Bronchial epithelial cell (primary cell): ENCODE results near the gene MFNG. TPM values are rescaled to one million over a fixed set of nuclear protein-coding genes. Genes with fewer than 3 reads are reported as not detected.

ENCODE experiments used
- DNase-seq: peaks from one replicate; pipeline ENCODE4 v3.0.0-alpha.2; 2010; ENCODE audit warnings: low read depth
- FAIRE-seq: peaks from 2 replicates; lab custom pipeline; 2011; peaks lifted over from hg19 to GRCh38; lab: Jason Lieb, UNC
- H3K27me3 ChIP-seq: 2 replicates; pipeline ENCODE4 v1.5.1; 2011; ENCODE audit warnings: low read length; ENCODE audit not compliant: control insufficient read depth, insufficient read depth
- H3K36me3 ChIP-seq: 2 replicates; pipeline ENCODE4 v1.5.1; 2011; ENCODE audit warnings: low read length; ENCODE audit not compliant: control insufficient read depth, insufficient read depth
- H3K4me3 ChIP-seq: 2 replicates; pipeline ENCODE4 v1.5.1; 2011; ENCODE audit warnings: mild to moderate bottlenecking, low read depth, low read length, control low read depth
- total RNA-seq: library from RNA; depleted of rRNA; stranded (reverse); fragments of >200 nt; gene quantifications from 2 replicates; pipeline ENCODE4 v1.2.1, GENCODE V29; 2014
- TF ChIP-seq, protein P1 (sequence below): IDR thresholded peaks from 2 replicates; pipeline ENCODE4 v1.5.1; 2011; ENCODE audit warnings: mild to moderate bottlenecking, moderate library complexity, low read length, control low read depth, inconsistent platforms; ENCODE audit not compliant: insufficient read depth, severe bottlenecking

Gene MFNG
- total RNA-seq, 1 donor from 2014 or later = 0.26 TPM

DNA sequence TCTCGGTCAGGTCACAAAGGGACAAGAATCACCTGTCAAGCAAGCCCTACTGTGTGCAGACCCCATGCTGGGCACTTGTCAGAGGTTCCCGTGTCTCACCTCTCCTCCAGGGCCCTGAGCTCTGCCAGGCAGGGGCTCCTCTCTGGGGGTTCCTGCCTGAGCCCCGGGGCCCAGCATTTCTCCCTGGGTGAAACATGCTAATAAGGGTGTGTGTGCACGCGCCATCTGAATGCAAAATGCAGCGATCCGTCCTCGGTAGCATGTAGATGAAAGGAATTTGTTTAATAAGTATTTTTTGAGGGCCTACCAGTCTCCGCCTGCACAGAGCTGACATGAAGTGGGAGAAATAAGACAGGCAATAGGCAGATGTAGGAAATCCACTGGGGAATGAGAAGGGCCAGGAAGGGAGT lies 64.7 kb downstream of the MFNG start:
- DNase-seq = no peak
- Histone ChIP-seq H3K4me3 (no peak overlapping the region), H3K36me3 (no peaks in the 10 kb centered on the region), H3K27me3 (no peaks in the 10 kb centered on the region)
- no peak for FAIRE-seq
- TF ChIP-seq, protein P1, sequence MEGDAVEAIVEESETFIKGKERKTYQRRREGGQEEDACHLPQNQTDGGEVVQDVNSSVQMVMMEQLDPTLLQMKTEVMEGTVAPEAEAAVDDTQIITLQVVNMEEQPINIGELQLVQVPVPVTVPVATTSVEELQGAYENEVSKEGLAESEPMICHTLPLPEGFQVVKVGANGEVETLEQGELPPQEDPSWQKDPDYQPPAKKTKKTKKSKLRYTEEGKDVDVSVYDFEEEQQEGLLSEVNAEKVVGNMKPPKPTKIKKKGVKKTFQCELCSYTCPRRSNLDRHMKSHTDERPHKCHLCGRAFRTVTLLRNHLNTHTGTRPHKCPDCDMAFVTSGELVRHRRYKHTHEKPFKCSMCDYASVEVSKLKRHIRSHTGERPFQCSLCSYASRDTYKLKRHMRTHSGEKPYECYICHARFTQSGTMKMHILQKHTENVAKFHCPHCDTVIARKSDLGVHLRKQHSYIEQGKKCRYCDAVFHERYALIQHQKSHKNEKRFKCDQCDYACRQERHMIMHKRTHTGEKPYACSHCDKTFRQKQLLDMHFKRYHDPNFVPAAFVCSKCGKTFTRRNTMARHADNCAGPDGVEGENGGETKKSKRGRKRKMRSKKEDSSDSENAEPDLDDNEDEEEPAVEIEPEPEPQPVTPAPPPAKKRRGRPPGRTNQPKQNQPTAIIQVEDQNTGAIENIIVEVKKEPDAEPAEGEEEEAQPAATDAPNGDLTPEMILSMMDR = no peak

DNA sequence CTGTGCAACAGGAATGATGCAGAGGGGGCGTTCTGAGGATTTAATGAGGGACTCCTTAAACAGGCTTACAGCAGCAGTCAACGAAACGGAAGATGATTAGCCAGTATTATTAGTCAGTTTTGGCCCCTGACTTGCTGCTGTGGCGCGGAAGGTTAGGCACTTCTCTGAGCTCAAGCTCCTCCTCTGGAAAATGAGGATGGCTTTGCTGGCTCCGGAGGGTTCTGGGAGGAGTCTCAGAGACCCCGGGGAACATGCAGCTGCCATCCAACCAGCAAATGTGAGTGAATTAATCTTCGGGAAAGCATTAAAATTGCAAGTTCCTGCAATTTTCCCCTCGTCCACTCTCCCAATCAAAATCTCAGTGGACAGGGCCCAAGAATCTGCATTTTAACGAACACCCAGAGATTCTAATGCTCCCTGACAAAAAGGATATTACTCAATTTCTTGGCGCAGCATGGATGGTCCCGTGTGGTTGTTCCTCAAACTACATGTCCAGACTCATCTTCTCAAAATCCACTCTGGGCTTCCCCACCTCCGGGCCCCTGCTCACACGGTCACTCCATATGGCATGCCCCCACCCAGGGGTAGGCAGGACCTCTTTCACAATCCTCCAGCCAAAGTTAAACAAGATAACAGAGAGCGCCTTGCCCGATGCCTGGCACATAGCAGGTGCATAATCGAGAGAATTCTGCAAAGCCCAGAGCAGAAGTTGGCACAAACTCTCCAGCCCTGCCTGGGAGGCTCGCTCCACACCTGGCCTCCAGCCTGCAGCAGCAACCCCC lies 65.3 kb downstream of the MFNG start:
- Histone ChIP-seq H3K4me3 (peak overlapping the region; percentile 35), H3K27me3 (no peaks in the 10 kb centered on the region)
- FAIRE-seq = peak; percentile 40

DNA sequence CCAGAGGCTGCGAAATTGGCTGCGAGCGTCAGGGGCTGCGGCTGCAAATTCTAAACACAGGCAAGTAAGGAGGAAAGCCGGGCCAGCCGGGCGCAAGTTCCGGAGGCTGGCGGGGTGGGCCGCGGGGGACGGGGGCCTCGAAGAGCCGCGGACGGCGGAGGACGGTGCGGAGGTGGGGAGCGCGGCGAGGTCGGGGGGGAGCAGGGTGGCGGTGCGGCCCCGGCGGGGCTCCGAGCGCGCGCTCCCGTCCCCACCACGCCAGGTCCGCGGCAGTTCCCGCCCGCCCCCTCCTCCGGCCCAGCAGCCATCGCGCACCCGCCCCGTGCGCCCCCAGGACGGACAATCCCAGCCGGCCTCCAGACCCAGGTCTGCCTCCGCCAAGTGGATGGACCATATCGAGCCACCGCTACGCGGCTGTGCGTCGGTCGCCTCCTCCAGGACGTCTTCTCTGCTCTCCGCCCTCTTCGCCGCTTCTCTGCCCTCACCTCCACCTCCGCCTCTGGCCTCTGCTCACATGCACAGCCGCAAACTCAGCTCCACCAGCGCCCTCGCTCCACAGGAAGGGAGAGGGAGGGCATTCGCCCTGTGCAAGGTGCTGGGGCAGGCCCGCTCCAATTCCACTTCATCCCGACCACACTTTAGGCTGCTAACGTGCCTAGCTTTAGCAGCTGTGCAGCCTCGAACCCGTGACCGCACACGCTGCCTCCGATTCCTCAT lies 66.1 kb downstream of the MFNG start:
- FAIRE-seq = no peak

More for the DNA sequence above, 65.3 kb downstream of the MFNG start:
- TF ChIP-seq, protein P1 = no peak
- no peaks in the 10 kb centered on the region for H3K36me3 ChIP-seq
- peak; percentile 54 for DNase-seq

DNA sequence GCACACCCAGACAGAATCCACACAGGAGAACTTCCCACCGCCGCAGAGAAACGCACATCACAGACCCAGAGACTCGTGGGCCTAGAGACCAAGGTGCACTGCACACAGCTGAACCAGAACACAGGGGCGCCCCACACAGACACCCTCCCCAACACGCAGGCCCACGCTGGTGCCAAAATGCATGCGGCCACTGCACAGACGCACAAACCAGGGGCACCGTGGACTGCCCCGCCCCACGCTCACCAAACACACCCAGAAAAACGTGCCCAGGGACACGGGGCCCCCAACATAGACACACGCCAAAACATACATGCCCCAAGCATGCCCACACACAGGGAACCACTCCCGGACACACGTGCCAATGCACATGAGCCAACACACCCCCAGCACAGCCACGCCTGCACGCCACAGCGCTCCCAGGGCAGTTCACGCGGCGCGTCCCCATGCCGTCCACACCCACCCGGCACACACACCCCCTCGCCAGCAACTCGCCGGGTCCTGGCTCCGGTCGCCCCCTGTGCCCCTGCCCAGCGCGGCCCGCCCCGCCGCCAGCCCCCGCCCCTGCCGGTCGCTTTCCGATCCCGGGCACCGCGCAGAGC lies 66.7 kb downstream of the MFNG start:
- TF ChIP-seq, protein P1 = no peak
- no peaks in the 10 kb centered on the region for H3K27me3 ChIP-seq
- no peak for DNase-seq
- H3K4me3 ChIP-seq = peak overlapping the region; percentile 35
- no peaks in the 10 kb centered on the region for H3K36me3 ChIP-seq
- FAIRE-seq = no peak

More for the DNA sequence above, 66.1 kb downstream of the MFNG start:
- no peaks in the 10 kb centered on the region for H3K36me3 ChIP-seq
- TF ChIP-seq, protein P1 = no peak
- peak overlapping the region; percentile 35 for H3K4me3 ChIP-seq
- peak; percentile 32 for DNase-seq
- H3K27me3 ChIP-seq = no peaks in the 10 kb centered on the region

Other genes with a start within 250 kb of the MFNG start
- 2.6 and 6.3 TPM in 2 replicates for gene RAC2, start 242.1 kb downstream of the MFNG start, total RNA-seq
- gene CYTH4, start 203.9 kb downstream of the MFNG start, total RNA-seq = not detected in 2 replicates
- gene ELFN2, start 58.9 kb downstream of the MFNG start, total RNA-seq = 0.26 and 0.51 TPM in 2 replicates
- gene CARD10, start 33.0 kb upstream of the MFNG start, total RNA-seq = 8.1 and 14.2 TPM in 2 replicates
- gene CDC42EP1, start 74.1 kb upstream of the MFNG start, total RNA-seq = 5.8 and 11.0 TPM in 2 replicates
- not detected in 2 replicates for gene LGALS2, start 93.7 kb upstream of the MFNG start, total RNA-seq
- gene GGA1, start 122.5 kb upstream of the MFNG start, total RNA-seq = 36.1 and 41.5 TPM in 2 replicates
- 15.5 and 15.6 TPM in 2 replicates for gene SH3BP1, start 153.3 kb upstream of the MFNG start, total RNA-seq
- gene PDXP, start 172.3 kb upstream of the MFNG start, total RNA-seq = 2.2 and 3.4 TPM in 2 replicates
- 1,816 and 1,987 TPM in 2 replicates for gene LGALS1, start 189.3 kb upstream of the MFNG start, total RNA-seq
- gene NOL12, start 200.0 kb upstream of the MFNG start, total RNA-seq = 39.8 and 50.1 TPM in 2 replicates
- 40.3 and 45.6 TPM in 2 replicates for gene TRIOBP, start 210.7 kb upstream of the MFNG start, total RNA-seq